Fibroblast of the aortic adventitia (primary cell): ENCODE measurements around the gene PRKG1. TPM values are rescaled to one million over a fixed set of nuclear protein-coding genes. Genes with fewer than 3 reads are reported as not detected.

Source experiments
- DNase-seq: peaks from one replicate; pipeline ENCODE4 v3.0.0-alpha.2; 2010; ENCODE audit warnings: low read depth
- H3K4me3 ChIP-seq: 2 replicates; pipeline ENCODE4 v1.5.1; 2011; ENCODE audit warnings: low read depth, mild to moderate bottlenecking, control low read depth, low read length, moderate library complexity
- CTCF ChIP-seq: IDR thresholded peaks from 2 replicates; pipeline ENCODE4 v1.5.1; 2011; ENCODE audit warnings: mild to moderate bottlenecking, low read length, control low read depth, inconsistent platforms; ENCODE audit not compliant: insufficient read depth
- total RNA-seq: library from RNA; depleted of rRNA; stranded (reverse); fragments of >200 nt; gene quantifications from 2 replicates; pipeline ENCODE4 v1.2.3, GENCODE V29; 2012; ENCODE audit warnings: low replicate concordance

Gene PRKG1
- total RNA-seq, 1 donor = 45.6 TPM

- no peak for TF ChIP-seq CTCF
- DNase-seq = peak; percentile 83
These were observed 18.1 kb downstream of the PRKG1 start for GRCh38 chr10:51092402-51092801.

GRCh38 chr10:51095444-51095843 lies 21.2 kb downstream of the PRKG1 start:
- H3K4me3 ChIP-seq = no peak overlapping the region
- TF ChIP-seq CTCF = no peak
- DNase-seq = peak; percentile 42

More at GRCh38 chr10:51092402-51092801, 18.1 kb downstream of the PRKG1 start:
- no peak overlapping the region for H3K4me3 ChIP-seq

GRCh38 chr10:51097546-51097945 lies 23.3 kb downstream of the PRKG1 start:
- DNase-seq = peak; percentile 82
- no peak overlapping the region for H3K4me3 ChIP-seq
- TF ChIP-seq CTCF = no peak

- H3K4me3 ChIP-seq = no peak overlapping the region
- DNase-seq = no peak
- no peak for TF ChIP-seq CTCF
These were observed 25.9 kb downstream of the PRKG1 start for GRCh38 chr10:51100221-51100620.

GRCh38 chr10:51103554-51104217 lies 29.4 kb downstream of the PRKG1 start:
- DNase-seq = no peak
- no peak overlapping the region for H3K4me3 ChIP-seq
- TF ChIP-seq CTCF = no peak

GRCh38 chr10:51106311-51106945 lies 32.1 kb downstream of the PRKG1 start:
- no peak for DNase-seq
- H3K4me3 ChIP-seq = no peak overlapping the region
- TF ChIP-seq CTCF = no peak
